ENCODE results near the gene CCL13. TPM values are rescaled to one million over a fixed set of nuclear protein-coding genes. Genes with fewer than 3 reads are reported as not detected.

Gene CCL13
- total and polyA plus RNA-seq, 8 donors = 0.65 to 29.5 (median 12.0) TPM; not detected in 4

- no peak for DNase-seq
- TF ChIP-seq POLR2A (IDR thresholded peaks at IDR 0.05) (no peak), POLR2AphosphoS5 (IDR thresholded peaks at IDR 0.05) (no peak), EP300 (IDR thresholded peaks at IDR 0.05) (no peak), CTCF (IDR thresholded peaks at IDR 0.05) (no peak)
- WGBS, 5 donors = 67 to 75% (median 71%) methylated on average over 9 of the region's 9 CpGs
- Histone ChIP-seq H3K4me1 (peaks cover 0 to 12% (median 0%) of the 10 kb centered on the region in 4 donors), H3K4me3 (no peak overlapping the region), H3K9me3 (no peaks in the 10 kb centered on the region), H3K27me3 (peaks cover 0 to 38% (median 4%) of the 10 kb centered on the region in 3 donors), H3K36me3 (no peaks in the 10 kb centered on the region), H3K27ac (no peak overlapping the region)
- intact Hi-C loops (cut with DNase I; ENCODE audit: low total_unique reads) = no loop called here
Measured at GRCh38 chr17:34384822-34385605, 28.7 kb downstream of the CCL13 start.

GRCh38 chr17:34386343-34386696 is 30.0 kb downstream of the CCL13 start:
- Histone ChIP-seq H3K36me3 (no peaks in the 10 kb centered on the region), H3K4me3 (no peak overlapping the region), H3K27me3 (peaks cover 0 to 32% (median 4%) of the 10 kb centered on the region in 3 donors), H3K27ac (no peak overlapping the region), H3K4me1 (peaks cover 0 to 12% (median 0%) of the 10 kb centered on the region in 4 donors), H3K9me3 (no peaks in the 10 kb centered on the region)
- TF ChIP-seq POLR2A (IDR thresholded peaks at IDR 0.05) = no peak
- no peak for TF ChIP-seq POLR2AphosphoS5 (IDR thresholded peaks at IDR 0.05)
- TF ChIP-seq EP300 (IDR thresholded peaks at IDR 0.05) = no peak
- no peak for TF ChIP-seq CTCF (IDR thresholded peaks at IDR 0.05)
- WGBS, 5 donors = 75 to 82% (median 79%) methylated on average over 5 of the region's 5 CpGs
- intact Hi-C loops (cut with DNase I; ENCODE audit: low total_unique reads) = no loop called here
- no peak for DNase-seq

GRCh38 chr17:34386697-34387550 is 30.6 kb downstream of the CCL13 start:
- TF ChIP-seq EP300 (IDR thresholded peaks at IDR 0.05) (no peak), POLR2AphosphoS5 (IDR thresholded peaks at IDR 0.05) (no peak), POLR2A (IDR thresholded peaks at IDR 0.05) (no peak), CTCF (IDR thresholded peaks at IDR 0.05) (no peak)
- peaks cover 0 to 12% (median 0%) of the 10 kb centered on the region in 4 donors for H3K4me1 ChIP-seq
- H3K27me3 ChIP-seq = peaks cover 0 to 30% (median 4%) of the 10 kb centered on the region in 3 donors
- no peaks in the 10 kb centered on the region for H3K36me3 ChIP-seq
- H3K4me3 ChIP-seq = no peak overlapping the region
- intact Hi-C loops (cut with DNase I; ENCODE audit: low total_unique reads) = no loop called here
- H3K9me3 ChIP-seq = no peaks in the 10 kb centered on the region
- H3K27ac ChIP-seq = peak overlapping the region in 1 of 5 donors; percentile 26
- WGBS, 5 donors = 51 to 68% (median 59%) methylated on average over 5 of the region's 5 CpGs
- DNase-seq = no peak

GRCh38 chr17:34387566-34387965 is 31.3 kb downstream of the CCL13 start:
- H3K27ac ChIP-seq = peak overlapping the region in 1 of 5 donors; percentile 26
- H3K36me3 ChIP-seq = no peaks in the 10 kb centered on the region
- H3K4me3 ChIP-seq = no peak overlapping the region
- TF ChIP-seq POLR2AphosphoS5 (IDR thresholded peaks at IDR 0.05) = no peak
- no peak for TF ChIP-seq CTCF (IDR thresholded peaks at IDR 0.05)
- no peak for TF ChIP-seq POLR2A (IDR thresholded peaks at IDR 0.05)
- TF ChIP-seq EP300 (IDR thresholded peaks at IDR 0.05) = no peak
- peaks cover 0 to 24% (median 4%) of the 10 kb centered on the region in 3 donors for H3K27me3 ChIP-seq
- 51 to 68% (median 58%) methylated on average over 4 to 5 of the region's 5 CpGs for WGBS, 5 donors
- intact Hi-C loops (cut with DNase I; ENCODE audit: low total_unique reads) = no loop called here
- H3K4me1 ChIP-seq = peaks cover 0 to 10% (median 0%) of the 10 kb centered on the region in 4 donors
- no peaks in the 10 kb centered on the region for H3K9me3 ChIP-seq
- no peak for DNase-seq
